ENCODE measurements around the gene ZBTB49.

Gene ZBTB49

DNA sequence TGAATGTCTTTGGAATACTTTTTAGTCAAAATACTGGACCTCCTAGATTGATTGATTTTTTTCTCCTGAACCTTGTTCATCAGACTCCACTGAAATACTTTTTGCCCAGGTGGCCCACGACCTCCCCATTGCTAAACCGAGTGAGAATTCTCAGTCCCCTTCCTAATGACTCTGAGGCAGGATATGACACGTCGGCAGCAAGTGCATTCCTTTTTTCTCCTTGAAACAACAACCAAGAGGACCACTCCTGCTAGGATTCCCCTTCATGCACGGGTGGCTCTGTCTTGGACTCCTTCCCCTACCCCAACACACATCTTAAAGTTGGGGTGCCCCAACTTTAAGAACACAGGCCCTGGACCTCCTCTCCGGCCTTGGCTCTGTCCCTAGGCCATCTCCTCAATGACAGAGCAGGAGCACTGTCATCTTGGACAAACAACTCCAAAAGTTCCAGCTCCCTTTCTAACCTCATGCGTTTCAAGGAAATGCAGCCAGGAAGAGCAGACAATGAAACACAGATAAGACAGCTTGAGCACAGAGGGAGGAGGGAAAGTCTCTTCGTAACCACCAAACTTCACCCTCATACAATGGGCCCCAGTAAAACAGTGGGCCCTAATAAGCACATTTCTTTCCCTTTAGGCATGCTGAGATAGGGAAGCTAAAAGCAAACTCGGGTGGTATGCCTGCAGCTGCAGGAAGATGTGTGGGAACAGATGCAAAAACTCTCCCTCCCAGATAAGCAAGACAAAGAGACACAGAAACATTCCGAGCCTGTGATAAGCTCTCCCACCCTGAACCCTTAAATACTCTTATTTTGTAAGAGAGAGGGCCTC, 33.9 kb downstream of the ZBTB49 start:
- no peak for DNase-seq (ENCODE audit: low read depth in 2 of 2)

GRCh38 chr4:4325321-4325720, 35.3 kb downstream of the ZBTB49 start:
- no peak for DNase-seq (ENCODE audit: low read depth in 2 of 2)

DNA sequence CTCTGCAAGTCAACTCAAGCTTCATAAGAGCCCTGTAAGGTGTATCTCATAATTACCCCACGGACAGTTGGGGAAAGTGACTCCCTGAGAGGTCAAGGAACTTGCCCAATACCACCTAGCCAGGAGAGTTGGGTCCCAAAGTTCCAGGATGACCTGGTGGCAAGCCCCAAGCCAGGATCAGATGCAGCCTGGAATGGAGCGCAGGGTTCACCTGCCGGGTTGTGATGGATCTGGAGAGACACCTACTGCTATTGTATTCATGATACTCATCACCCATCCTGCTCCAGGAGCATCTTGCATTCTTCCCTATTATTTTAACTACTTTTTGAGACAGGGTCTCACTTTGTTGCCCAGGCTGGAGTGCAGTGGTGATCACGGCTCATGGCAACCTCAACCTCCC, 36.1 kb downstream of the ZBTB49 start:
- no peak for DNase-seq (ENCODE audit: low read depth in 2 of 2)

- no peak for DNase-seq (ENCODE audit: low read depth in 2 of 2)
Observed at GRCh38 chr4:4327652-4328121, 37.6 kb downstream of the ZBTB49 start.

DNA sequence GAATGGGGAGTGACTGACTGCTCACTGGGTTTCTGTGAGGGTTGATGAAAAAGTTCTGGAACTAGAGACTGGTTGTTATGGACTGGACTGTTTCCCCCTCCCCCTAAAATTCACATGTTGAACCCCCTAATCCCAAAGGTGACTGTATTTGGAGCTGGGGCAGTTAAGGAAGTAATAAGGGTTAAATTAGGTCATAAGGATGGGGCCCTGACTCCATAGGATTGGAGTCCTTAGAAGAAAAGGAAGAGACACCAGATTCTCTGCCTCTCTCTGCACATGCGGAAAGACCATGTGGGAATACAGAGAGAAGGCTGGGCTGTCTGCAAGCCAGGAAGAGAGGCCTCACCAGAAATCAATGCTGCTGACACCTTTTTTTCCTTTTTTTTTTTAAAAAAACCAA, 38.2 kb downstream of the ZBTB49 start:
- no peak for DNase-seq (ENCODE audit: low read depth in 2 of 2)

- DNase-seq (ENCODE audit: low read depth in 2 of 2) = no peak
Observed at GRCh38 chr4:4328840-4329239, 38.8 kb downstream of the ZBTB49 start.

- no peak for DNase-seq (ENCODE audit: low read depth in 2 of 2)
Observed at GRCh38 chr4:4329496-4329895, 39.4 kb downstream of the ZBTB49 start.

DNA sequence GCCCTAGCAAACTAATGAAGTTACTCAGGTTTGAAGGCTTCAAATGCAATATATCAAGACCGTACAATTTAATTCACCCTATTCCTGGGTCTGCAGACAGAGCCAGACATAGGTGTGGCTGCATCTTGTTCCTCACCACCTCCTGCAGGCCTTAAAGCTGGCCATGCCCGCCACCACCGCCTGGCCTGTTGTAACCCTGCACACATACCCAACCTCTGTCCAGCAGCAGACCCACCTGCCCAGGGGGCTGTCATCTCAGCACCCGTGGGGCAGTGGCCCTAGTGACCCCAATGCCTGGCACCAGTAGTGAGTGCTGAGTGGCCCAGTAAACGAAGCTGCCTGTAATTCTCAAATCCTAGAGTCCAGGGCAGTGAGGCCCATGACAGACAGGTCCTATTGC, 40.7 kb downstream of the ZBTB49 start:
- DNase-seq (ENCODE audit: low read depth in 2 of 2) = no peak

DNA sequence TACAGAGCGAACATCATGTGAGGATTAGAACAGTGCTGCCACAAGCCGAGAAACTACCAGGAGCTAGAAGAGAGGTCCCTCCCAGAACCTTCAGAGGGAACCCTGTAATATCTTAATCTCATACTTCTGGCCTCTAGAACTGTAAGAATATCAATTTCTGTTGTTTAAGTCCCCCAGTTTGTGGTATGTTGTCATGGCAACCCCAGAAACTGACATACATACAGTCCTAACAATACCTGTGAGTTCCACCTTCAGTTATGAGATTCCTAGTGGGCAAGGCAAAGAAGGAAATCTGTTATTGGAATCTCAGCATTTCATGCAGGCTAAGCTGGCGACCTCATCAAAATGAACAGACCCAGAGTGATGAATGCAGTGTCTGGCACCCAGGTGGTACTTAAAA, 42.5 kb downstream of the ZBTB49 start:
- no peak for DNase-seq (ENCODE audit: low read depth in 2 of 2)

DNA sequence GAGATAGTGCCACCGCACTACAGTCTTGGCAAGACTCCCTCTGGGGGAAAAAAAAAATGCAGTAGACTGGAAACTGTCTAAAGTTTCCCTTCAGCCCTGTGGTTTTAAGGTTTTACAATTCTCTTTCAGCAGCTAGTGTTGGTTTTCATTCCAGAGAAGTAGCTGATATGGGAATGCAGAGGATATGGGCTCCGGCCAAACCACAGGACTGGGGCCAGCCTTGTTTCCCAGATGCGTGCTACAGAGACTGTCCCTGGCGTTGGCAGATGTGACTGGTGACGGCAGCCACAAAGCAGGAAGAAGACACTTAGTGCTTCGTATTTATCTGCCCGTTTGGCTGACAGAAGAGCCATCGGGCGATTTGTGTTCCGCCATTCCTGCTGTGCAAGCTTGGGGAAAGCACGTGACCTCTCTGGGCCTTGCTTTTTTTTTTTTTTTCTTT, 43.2 kb downstream of the ZBTB49 start:
- no peak for DNase-seq (ENCODE audit: low read depth in 2 of 2)

- peak; percentile 44 to 50 for DNase-seq (ENCODE audit: low read depth in 2 of 2)
Observed at GRCh38 chr4:4334798-4335520, 44.9 kb downstream of the ZBTB49 start.

GRCh38 chr4:4338210-4339001, 48.4 kb downstream of the ZBTB49 start:
- DNase-seq (ENCODE audit: low read depth in 2 of 2) = no peak

DNA sequence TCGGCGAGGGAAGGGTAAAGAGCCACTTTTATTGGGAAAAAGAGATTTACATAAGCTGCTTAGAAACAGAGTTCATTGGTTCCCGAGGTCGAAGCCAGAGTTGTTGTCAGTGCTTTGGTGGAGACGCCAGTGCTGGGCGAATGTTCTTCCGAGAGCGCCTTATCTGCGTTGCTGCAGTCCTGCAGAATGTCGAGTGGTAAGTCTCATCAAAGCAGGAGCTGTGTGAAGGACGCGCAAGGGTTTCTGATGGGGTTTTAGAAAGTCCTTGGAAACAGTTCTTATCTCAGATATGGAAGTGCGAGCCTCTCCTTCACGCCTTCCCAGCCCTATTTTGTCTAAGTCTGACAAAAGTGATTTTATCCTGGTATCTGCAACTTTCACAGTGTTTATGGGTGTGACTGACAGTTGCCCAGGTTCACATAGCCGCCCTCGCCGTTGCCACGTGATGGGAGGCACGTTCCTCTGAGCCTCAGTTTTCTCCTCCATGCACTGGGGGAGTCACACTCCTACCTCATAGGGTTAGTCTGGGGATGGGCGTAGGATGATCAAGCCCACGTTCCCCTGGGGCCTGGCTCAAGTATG, 49.5 kb downstream of the ZBTB49 start:
- no peak for DNase-seq (ENCODE audit: low read depth in 2 of 2)

DNA sequence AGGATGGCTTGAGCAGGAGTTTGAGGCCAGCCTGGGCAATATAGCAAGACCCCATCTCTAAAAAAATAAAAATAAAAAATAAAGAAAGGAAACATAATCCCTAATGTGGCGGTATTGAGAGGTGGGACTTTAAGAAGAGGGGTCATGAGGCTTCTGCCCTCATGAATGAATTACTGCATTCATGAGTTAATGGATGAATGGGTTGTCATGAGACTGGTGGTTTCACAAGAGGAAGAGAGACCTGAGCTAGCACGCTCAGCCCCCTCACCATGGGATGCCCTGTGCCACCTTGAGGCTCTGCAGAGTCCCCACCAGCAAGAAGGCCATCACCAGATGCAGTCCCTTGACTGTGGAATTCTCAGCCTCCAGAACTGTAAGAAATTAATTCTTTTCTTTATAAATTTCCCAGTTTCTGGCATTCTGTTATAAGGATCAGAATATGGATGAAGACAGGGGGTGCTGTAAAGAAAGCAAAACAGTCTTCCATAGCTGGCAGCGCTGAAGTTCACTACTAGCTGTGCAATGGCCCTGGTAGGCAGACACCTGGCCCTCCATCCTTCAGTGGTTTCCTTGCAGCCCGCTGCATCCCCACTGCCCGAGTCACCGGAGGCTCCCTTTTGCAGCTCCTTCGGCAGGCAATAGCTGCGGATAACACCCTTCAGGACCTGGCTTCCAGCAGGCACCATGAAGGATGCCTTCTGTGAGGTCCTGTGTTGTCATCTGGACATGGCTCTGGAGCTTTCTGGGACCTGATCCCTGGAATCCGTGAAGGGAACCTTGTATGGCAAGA, 52.0 kb downstream of the ZBTB49 start:
- no peak for DNase-seq (ENCODE audit: low read depth in 2 of 2)

- no peak for DNase-seq (ENCODE audit: low read depth in 2 of 2)
Observed at GRCh38 chr4:4343038-4343437, 53.0 kb downstream of the ZBTB49 start.

DNA sequence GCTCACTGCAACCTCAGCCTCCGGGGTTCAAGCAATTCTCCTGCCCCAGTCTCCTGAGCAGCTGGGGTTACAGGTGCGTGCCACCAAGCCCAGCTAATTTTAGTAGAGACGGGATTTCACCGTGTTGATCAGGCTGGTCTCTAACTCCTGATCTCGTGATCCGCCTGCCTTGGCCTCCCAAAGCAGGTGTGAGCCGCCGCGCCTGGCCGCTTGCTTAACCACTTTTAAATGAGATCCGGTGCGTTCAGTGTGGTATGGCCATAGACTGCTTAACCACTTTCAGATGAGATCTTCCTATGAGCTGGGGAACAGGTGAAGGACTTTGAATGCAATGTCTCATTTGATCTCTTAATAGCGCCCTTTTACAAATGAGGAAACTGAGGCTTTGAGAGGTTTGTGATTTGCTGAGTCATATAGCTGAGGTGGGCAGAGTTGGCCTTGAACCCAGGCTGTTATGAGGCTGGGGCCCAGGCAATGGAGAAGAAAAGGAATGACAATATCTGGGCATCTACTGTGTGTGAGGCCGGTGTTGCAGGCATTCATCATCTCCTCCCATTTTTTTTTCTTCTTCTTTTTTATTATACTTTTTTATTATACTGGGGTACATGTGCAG, 55.0 kb downstream of the ZBTB49 start:
- DNase-seq (ENCODE audit: low read depth in 2 of 2) = no peak

DNA sequence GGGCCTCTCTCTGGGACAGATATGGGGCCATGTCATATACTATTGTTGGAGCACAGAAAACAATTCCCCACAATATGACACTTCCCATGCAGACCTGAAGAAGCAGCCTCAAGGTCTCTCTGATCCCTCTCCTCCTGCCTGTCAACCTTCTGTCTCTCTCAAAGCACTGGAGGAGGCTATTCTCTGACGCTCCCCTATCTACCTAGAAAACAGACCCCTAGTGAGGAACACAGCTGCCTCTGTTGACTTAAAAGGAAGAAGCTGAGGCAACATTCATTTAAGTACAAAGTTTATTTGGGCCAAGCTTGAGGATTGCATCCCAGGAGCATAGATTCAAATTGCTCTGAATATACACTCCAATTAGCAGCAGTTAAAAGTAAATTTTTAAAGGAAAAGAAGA, 57.5 kb downstream of the ZBTB49 start:
- DNase-seq (ENCODE audit: low read depth in 2 of 2) = no peak

GRCh38 chr4:4348585-4348984, 58.5 kb downstream of the ZBTB49 start:
- peak in 1 of 2 donors; percentile 7 for DNase-seq (ENCODE audit: low read depth in 2 of 2)

- no peak for DNase-seq (ENCODE audit: low read depth in 2 of 2)
Observed at GRCh38 chr4:4349867-4350266, 59.8 kb downstream of the ZBTB49 start.

GRCh38 chr4:4350909-4351308, 60.9 kb downstream of the ZBTB49 start:
- no peak for DNase-seq (ENCODE audit: low read depth in 2 of 2)

DNA sequence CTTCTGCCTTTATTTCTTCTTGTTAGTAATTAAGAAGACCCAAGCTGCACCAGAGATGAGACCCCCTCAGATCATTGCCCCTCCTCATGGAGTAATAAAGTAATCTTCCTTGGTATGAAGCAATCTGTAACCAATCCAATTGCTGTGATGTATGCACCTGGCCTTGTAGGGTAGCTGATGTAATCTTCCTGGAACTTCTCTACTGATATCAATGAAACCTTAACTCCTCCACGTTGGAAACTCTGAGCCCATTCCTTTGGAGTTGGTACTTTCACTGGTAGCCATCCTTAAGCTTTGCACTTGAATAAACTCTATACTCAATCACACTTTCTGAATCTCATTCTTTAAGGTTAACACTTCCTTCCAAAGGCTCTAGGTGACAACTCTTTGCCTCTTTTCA, 65.3 kb downstream of the ZBTB49 start:
- DNase-seq (ENCODE audit: low read depth in 2 of 2) = no peak
